ENCODE results near the gene POU2AF2.
A peak's percentile ranks its signal among the peaks of the same experiment; 100 is the strongest.
"Not testable (repeated sequence)": the region's sequence is repeated elsewhere in the genome, so short reads cannot be mapped to it uniquely, and the experiment has no call there.

Gene POU2AF2, protein sequence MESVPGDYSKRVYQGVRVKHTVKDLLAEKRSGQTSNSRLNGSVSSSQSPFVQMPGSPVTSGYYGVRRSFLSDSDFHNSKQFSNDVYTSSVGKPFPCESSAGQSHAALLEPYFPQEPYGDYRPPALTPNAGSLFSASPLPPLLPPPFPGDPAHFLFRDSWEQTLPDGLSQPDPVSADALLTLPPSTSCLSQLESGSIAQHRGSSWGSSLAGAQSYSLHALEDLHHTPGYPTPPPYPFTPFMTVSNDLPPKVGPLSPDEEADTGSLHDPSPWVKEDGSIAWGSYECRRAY
- total RNA-seq = 0 to 0.05 (median 0) reads per million in 18 experiments

DNA sequence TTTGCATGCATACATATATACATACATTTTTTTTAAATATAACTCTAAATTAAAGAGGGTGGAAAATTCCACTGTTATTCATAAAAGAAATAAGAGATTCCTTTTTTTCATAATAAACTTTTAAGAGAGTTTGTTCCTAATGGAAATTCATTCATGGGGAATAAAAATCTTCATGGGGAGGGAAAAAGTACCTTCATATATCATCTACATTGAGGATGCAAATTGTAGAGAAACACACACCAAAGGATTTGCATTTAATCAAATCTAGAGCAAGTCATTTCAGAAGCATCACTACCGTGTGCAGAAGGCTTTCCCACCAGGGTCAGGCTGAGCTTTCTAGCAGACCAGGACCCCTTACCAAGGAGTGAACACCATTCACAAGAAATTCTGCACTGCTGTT lies at the start of gene POU2AF2:
TSS of gene POU2AF2 (plus strand) at position 301 of the 400 bp plus-strand sequence. CDS start 129 bp downstream, outside the sequence.
- no peak for DNase-seq

DNA sequence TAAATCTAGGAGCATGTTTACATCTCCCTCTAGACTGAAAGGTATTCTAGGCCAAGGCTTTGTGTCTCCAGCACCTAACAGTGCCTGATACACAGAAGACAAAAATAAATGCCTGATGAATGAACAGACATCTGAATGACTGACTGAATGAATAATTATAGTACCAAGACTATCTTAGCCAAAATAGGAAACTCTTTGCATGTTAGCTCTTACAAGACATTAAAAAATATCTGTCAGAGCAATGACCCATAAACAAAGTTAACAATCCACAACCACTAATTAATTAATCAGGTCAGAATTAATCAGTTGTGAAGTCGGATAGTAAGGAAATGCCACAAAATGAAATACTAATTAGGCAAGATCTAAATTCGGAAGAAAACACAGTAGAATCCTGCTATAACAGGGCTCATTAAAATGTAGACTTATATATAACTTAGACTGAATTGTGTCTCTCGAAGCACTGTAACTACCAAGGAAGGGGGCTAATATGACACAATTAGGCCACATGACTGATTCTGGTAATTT lies 45.5 kb upstream of the POU2AF2 start:
- no peak for DNase-seq

DNA sequence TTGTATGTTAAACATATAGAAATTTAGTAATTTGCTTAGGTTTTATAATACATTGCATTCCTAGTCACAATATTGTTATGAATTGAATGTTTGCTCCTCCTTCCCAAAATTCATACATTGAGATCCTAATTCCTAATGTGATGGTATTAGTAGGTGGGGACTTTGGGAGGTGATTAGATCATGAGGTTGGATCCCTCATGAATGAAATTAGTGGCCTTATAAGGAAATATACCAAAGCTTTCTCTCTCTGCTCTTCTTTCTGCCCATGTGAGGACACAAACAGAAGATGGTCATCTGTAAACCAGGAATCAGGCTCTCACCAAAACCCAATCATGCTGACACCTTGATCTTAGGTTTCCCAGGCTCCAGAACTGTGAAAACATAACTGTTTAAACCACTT lies 41.3 kb upstream of the POU2AF2 start:
- no peak for DNase-seq

DNA sequence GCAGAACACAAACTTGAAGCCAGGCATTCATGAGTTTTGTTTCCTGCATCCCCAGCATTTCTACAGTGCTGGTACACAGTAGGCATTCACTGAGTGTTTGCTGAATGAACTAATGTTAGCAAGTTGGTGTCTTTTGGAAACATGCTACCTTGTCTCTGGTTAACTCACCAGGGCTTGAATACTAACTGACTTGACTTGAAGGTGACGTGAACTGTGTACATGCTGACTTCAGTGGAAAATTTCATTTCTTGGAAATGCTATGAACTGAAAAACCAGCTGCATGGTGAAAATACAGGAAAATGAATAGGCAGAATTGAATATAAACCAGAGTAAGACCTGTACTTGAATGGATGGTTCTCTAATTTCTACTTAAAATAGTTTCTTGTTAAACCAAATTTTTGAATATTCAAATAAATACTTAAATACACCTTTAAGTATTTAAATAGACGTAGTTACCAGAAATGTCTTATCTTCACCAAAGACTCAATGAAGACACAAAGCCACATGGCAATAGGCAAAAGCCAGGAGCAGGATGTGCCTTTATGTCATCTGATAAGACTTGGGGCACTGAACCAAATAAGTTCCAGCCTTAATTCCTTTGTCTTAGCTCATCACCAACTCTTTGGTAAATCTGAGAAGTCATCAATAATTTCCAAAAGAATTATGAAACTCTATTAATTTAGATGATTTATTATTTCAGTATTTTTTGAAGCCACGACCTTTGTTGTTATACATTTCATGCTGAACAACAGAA lies 39.7 kb upstream of the POU2AF2 start:
- no peak for DNase-seq

DNA sequence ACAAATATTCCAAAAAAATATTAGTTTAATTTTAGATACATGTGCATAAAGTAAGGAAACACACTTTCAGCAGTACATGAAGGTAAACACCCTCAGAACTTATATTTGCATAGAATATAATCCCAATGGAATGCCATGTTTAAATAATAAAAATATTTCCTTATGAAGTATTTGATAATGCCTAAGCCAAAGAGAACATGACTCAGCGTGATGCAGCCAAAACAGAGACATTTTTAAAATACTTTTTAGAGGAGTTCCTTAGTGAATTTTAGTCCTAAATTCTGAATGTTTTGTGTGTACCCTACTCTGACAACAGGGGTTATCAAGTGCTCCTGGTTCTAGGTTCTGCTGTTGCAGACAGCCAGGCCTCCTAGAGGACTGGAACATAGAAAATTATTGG lies 39.1 kb upstream of the POU2AF2 start:
- DNase-seq = no peak

DNA sequence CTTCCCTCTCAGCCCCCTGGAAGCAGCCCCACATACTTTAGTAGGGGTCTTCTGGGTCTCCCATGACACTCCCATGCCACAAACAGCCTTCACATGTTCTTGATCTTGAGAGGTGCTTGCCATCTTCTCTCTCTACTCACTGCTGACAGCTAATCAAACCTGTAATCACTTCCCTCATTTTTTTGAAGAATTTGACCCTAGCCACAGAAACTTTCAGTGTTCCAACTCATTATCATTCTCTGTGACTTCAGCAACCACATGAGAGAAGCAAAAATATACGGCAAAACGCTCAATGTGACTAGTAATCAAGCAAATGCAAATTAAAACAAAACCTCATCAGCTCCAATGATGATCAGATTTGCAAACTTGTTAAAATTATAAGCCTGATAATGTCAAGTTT lies 38.3 kb upstream of the POU2AF2 start:
- no peak for DNase-seq

DNA sequence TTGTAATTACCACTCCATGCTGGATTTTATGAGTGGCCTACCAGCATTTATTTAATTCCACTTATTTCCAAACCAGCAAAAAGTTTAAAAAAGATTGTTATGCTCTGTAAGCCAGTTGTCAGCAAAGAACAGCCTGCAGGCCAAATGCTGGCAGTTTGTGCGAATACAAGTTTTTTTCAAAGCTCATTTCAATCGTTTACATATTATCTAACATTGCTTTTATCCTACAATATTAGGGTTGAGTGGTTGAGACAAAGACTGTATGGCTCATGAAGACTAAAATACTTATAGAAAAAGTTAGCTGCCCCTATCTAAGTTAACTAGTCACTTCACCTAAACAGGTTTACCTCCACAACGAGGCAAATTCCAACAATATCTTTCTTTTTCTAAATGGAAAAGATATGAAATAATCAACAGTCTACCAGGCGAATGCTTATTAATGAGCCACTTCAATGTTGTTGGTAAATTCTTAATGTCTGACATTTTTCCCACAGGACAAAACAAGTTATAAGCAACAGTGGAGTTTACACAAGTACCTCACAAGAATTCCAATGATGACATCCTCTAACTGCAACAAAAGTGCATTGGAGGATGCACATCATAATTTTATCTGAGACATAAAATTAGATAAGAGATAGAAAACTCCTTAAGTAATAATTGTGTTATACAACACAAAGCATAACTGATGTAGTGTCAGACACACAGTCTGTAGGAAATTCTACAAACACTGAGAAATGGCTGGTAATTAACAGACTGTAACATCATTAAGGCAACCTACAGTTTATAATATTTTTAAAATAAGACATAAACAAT lies 35.8 kb upstream of the POU2AF2 start:
- DNase-seq = no peak

DNA sequence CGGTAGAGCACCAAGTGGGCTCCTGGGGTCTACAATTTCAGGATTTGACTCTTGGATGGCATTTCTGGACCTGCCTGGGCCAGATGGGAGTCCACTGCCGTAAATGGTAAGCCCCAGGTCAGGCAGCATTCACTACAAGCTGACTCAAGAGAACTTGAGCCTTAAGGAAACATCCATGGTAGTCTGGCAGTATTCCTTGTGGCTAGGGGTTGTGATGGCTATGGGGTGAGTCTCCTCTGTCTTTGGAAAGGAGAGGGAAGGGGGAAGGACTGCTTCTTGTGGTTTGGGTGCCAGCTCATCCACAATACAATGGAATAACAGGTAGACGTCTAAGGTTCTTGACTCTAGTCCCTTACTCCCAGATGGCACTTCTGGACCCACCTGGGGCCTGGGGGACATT lies 32.3 kb upstream of the POU2AF2 start:
- no peak for DNase-seq

DNA sequence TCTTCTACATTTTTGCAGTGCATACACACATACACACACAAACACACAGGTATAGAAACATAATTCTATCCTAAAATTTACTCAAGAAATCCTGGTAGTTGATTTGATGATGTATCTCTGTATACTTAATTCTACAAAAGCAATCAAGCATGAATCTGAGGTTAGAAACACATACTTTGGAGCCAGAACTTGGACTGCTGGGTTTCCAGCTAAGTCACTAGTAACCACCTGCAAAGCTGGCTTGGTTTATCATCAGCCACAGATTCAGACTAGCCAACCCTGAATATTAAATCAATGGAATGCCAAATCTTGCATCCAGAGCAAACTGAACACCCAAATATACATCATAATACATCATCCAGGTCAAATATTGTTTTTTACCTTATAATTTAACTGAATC lies 24.8 kb upstream of the POU2AF2 start:
- no peak for DNase-seq

DNA sequence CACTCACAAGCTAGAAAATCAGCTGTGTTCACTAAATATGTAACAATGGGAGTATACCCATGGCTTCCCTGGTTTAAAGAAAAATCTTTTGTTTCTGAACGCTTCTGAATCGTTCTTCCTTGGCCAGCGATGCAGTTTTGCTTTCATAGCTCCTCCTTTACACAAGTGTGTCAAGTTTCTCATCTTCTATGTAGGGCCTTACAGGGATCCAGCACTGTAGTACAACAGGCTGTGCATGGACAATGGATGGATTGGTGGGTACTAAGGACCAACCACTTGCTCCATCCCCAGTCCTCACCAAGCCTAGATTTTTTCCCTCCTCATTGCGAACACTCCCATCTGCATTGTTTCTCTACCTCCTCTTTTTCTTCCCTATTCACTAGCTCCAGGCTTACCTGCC lies 24.3 kb upstream of the POU2AF2 start:
- no peak for DNase-seq

DNA sequence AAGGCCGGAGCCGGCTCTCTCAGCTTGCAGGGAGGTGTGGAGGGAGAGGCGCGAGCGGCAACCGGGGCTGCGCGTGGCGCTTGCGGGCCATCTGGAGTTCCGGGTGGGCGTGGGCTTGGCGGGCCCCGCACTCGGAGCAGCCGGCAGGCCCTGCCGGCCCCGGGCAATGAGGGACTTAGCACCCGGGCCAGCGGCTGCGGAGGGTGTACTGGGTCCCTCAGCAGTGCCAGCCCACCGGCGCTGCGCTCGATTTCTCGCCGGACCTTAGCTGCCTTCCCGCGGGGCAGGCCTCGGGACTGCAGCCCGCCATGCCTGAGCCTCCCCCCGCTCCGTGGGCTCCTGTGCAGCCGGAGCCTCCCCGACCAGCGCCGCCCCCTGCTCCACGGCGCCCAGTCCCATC lies 23.6 kb upstream of the POU2AF2 start:
- DNase-seq = not testable (repeated sequence)

DNA sequence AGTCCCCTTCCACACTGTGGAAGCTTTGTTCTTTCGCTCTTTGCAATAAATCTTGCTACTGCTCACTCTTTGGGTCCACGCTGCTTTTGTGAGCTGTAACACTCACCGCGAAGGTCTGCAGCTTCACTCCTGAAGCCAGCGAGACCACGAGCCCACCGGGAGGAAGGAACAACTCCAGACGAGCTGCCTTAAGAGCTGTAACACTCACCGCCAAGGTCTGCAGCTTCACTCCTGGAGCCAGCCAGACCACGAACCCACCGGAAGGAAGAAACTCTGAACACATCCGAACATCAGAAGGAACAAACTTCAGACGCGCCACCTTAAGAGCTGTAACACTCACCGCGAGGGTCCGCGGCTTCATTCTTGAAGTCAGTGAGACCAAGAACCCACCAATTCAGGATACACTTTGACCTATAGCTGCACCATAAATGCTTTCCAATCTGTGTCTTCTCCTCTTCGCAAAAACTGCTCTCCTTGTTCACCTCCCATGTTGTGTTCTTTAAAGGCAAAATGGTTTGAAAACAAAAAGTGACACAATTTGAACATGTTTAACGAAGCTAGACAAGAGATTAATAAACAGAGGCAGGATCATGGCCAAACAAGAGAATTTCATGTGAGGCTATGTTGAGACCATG lies 22.6 kb upstream of the POU2AF2 start:
- DNase-seq = not testable (repeated sequence)

DNA sequence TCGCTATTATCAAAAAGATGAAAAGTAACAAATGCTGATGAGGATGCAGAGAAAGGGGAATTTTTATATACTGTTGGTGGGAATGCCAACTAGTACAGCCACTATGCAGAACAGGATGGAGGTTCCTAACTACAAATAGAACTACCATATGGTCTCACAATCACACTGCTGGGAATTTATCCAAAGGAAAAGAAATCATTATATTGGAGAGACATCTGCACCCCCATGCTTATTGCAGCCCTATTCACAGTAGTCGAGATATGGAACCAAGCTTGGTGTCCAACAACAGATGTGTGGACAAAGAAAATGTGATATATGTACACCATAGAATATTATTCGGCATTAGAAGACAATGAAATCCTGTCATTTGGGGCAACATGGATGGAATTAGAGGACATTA lies 19.6 kb upstream of the POU2AF2 start:
- DNase-seq = no peak

DNA sequence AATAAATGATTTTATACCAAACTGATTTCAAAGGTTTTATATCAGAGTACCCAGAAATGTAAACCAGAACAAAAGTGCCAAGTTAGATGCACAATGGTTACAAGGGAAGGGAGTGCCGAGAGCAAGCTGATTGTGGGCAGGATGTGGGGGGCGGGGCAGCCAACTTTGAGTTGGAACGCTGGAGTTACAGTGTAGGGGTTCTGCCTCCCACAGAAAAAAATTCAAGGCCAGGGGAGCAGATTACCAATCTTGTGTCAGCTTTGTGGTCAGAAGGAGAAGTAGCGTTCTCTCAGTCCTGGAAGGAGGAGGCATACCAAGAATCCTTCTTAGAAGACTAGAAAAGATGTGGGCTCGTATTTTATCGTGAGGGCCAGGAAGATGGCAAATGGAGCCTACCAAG lies 15.9 kb upstream of the POU2AF2 start:
- DNase-seq = peak; percentile 51 to 61

DNA sequence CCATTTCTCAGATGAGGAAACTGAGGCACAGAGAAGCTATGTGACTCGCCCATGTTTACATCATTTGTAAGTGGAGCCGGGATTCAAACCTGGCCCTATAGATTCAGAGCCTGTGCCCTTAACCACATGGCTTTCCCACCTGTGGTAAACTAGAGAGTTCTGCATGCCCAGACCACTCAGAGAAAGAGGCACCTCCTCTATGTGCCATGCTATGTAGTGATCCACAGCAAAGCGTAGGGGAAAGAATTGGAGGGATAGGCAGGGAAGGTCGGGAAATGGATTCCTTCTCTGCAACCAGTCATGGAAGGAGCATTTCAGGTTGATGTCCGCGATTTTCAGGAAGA lies 15.4 kb upstream of the POU2AF2 start:
- no peak for DNase-seq

DNA sequence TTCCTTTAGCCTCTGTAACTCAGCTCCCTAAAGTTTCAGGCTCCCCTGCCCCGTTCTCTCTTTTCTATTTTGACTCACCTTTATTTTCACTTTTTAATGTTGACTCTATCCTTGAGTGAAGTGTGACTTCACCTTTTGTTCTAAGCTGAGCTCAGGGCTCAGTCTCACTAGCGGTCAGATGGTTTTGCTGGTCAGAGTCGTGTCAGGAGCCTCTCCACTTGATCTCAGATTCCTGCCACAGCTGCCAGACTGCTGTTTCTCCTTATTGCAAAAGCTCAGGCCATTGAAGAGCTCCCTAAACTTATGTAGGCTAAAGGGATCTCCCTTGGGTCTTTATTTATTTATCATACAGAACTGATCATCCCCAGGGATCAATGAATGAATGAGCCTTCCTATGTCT lies 13.7 kb upstream of the POU2AF2 start:
- DNase-seq = no peak

DNA sequence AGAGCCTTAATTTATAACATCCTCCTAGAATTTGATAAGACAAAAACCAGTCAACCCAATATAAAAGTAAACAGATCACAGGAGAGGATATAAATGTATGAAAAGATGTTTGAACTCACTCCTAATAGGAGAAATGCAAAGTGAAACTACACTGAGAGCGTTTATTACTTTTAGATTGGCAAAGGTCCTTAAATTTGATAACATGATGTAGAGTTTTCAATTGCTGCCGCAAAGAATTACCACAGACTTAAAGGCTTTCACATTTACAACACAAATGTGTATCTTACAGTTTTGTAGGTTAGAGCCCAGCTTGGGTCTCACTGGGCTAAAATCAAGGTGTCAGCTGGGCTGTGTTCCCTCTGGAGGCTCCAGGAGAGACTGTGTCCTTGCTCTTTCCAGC lies 9.1 kb upstream of the POU2AF2 start:
- DNase-seq = no peak

DNA sequence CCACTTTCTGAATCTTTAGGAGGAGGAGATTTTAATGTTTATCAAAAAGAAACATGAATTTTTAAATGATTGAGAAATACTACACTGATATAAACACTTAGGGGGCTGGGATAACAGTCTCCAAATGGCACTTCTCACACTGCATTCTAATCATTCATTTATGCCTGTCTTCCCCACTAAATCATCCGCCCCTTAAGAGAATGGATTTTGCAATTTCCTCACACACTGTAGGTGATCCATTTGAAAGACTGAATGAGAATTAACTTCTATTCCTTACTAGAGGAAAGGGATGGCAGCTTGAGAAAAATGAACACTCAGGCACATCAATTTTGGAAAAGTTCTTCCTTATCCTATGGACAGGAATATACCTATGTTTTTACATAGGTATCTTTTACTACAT lies 7.6 kb upstream of the POU2AF2 start:
- no peak for DNase-seq

DNA sequence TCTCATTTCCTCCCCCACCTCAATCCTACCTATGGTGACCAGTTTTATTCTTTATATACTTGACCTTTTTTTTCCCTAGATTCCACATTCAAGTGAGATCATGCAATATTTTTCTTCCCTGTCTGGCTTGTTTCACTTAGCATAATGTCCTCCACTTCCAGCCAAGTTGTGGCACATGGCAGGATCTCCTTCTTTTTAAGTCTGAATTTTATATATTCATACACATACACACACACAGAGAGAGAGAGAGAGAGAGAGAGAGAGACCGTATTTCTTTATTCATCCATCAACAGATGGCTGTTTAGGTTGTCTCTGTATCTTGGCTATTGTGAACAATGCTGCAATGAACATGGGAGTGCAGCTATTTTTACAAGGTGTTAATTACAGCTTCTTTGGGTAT lies 1.4 kb downstream of the POU2AF2 start:
- no peak for DNase-seq

DNA sequence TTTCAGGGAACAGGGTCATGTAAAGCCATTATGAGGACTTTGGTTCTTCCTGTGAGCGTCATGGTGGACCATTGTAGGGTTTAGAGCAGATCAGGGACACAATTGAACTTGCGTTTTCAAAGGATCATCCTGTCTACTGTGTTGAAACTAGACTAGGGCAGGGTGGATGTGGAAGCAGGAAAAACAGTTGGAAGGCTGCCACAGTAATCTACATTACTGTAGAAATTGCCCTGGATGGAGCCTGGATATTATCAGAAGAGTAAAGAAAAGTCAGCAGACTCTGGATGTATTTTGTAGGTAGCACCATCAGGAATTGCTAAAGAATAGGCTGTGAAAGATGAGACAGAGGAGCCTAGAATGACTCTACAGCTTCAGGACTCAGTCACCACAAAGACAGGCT lies 5.4 kb downstream of the POU2AF2 start:
- DNase-seq = no peak

DNA sequence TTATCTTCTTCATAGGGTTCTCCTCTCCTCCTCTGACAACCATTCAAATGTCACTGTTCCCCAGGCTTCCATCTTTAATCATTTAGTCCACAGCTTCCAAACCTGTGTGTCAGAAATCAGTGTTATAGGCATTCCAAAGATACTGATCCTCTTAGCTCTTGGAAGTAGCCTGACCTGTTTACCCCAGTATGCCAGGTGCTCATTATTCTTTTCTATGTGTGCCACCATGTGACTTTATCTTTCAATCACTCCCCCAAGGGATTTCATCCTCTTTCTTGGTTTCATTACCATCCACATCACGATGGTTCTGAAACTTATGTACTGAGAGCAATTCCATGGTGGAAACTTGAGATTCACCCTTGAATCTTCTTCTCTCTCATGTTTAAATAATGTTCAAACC lies 7.6 kb downstream of the POU2AF2 start:
- no peak for DNase-seq

DNA sequence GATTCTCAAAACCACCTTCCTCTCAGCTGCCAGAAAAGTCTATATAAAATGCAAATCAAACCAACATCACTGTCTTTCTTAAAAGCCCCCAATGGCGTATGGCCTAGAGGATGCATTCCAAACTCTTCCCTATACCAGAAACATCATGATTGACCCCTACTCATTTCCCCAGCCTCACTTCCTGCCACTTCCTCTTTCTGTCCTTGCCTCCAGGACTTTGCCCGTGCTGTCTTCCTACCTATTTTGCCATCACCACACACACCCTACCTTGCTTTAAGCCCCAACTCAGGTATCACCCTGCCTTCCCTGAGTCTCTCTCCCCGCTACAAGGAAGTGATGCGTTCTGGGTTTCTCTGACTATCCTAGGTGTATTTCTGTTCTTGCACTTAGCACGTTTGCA lies 8.1 kb downstream of the POU2AF2 start:
- no peak for DNase-seq

DNA sequence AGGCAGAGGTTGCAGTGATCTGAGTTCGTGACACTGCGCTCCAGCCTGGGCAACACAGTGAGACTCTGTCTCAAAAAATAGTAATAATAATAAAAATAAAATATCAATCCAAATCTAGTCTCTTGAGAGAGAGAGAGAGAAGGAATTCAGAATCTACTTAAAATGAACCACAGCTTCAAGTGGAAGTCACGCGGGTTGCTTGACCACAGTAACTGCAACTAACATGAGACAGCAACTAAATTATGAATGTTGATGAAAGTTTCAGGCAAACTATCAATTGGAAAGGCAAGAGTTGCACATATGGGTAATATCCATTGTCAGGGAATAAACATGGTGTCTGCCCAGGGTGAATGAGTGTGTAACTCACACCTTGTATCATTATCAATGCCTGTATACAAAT lies 12.5 kb downstream of the POU2AF2 start:
- DNase-seq = no peak
